Activated CD4-positive, alpha-beta T cell treated with anti-CD3 and anti-CD28 coated beads, Interleukin-2, amount 50 U/mL, for 1 hour (primary cell): ENCODE measurements around the gene SSU72.

Source experiments
- DNase-seq: peaks from one replicate; pipeline ENCODE4 v3.0.0-alpha.2; 2020

Gene SSU72

DNA sequence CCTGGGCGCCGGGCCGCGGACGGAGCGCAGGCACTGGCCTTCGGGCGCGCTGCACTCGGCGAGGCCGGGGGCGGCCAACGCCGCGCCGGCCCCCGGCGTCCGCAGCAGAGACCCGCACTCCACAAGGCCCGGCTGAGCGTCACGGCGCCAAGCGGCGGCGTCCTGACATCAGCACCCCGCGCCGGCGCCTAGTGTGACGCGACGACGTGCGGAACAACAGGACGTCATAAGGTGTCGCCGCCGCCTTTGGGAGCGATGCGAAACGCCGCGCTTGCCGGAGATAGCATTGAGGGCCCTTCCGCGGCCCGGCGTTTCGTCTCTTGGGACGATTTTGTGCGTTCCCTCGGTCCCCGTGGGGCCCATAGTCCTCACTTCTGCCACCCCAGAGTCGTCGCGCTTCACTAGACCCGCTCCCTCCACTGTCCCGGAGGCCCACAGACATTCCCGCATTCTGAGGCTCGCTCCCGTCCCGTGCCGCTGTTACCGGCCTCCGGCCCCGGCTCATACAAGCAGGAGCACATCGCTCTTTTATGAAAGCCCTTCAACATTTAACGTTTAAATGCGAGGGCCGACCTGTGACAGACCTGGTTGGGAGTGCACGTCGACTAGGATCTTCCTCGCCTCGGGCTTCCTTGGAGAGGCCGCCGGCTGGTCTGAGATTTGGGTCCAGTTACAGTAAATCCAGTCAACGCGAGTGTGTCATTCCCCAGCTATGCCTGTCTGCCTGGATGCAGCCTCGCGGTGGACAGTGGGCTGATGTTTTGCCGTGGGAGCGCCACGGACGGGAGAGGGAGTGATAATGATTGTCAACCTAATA is at the start of gene SSU72:
Gene SSU72, minus strand, starts transcription at position 143 of the 817 bp plus-strand sequence. CDS start 306 bp downstream, outside the sequence.
- peak; percentile 93 for DNase-seq

DNA sequence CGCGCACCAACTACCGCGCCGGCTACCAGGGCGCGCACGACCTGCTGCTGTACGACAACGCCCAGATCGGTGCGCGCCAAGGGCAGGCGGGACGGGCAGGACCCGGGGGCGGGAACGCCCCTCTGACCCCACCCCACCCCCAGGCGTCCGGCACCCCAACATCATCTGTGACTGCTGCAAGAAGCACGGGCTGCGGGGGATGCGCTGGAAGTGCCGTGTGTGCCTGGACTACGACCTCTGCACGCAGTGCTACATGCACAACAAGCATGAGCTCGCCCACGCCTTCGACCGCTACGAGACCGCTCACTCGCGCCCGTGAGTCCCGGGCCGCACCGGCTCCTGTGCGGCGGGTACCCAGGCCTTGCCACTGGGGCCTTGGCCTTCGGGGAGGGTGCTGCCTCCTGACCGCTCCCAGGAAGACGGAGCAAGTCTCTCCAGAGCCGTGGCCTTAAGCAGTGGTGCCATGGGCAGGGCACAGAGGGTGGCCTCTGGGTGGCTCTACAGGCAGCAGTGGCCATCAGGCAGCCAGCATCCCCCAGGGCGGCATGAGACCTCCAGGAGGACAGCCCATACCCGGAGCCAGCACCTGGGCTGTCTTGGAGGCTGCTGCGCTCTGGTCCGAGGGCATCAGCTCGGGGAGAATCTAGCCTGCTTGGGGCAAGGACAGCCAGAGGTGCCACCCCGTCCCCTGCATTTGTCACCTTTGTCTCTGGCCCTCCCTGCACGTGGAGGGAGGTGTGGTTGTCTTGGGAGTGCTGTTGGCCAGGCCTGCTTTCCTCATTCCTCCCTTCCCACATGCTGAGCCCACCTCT is 49.2 kb upstream of the SSU72 start:
- no peak for DNase-seq

DNA sequence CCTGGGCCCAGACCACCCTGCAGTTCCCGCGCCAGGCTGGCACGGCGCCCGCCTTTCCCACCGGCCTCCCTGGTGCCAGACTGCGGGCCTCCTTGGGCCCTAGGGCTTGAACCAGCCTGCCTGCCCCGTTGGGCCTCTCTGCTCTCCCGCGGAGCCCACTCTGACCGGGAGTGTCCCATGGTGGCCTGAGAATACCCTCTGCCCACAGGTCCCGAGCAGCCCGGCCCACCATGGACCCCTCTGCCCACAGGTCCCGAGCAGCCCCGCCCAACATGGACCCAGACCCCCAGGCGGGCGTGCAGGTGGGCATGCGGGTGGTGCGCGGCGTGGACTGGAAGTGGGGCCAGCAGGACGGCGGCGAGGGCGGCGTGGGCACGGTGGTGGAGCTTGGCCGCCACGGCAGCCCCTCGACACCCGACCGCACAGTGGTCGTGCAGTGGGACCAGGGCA is 48.5 kb upstream of the SSU72 start:
- DNase-seq = no peak

DNA sequence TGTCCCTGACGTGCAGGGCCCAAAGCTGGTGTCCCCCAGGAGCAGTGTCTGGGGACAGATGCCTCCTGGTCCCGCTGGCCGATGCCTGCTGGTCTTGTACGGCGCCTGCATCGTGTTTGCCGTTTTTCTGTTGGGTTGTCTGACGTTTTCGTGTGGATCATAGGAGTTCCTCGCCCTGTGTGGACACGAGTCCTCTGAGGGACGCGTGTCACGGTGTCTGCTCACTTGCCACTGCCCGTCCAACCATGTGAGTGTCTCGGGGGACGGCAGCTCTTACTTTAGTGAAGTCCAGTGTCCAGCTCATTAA is 48.1 kb upstream of the SSU72 start:
- DNase-seq = no peak

DNA sequence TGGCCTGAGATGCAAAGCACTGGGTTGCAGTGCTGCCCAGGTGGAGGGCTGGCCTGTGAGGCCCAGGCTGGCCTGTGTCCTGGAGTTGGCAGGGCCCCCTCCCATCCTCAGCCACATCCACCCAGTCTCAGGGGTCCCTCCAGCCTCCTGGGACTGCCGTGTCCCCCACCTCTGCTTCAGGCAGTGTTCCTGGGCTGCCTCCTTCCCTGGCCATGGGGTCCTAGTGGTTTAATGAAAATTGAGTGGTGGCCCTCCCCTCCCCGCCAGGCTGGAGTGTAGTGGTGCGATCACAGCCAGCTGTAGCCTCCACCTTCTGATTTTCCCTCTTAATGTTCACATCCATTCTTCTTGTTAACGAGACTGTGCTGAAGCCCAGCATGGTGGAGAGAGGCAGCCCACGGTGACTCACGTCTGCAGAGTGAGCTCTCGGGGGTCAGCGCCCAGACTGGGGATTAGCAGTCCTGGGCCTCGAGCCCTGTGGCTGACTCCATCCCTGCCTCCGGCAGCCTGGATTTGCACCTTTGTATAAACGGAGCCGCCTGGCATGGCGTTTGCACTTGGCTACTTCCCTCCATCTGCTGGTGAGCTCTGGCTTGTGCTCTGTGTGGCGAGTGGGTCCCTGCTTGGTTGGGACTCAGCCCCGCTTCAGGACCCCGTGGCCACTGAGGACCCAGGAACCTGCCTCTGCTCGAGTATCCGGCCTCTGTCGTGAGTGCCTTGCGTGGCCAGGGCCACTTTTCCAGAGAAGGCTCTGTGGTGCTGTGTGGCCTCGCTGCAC is 47.5 kb upstream of the SSU72 start:
- no peak for DNase-seq

DNA sequence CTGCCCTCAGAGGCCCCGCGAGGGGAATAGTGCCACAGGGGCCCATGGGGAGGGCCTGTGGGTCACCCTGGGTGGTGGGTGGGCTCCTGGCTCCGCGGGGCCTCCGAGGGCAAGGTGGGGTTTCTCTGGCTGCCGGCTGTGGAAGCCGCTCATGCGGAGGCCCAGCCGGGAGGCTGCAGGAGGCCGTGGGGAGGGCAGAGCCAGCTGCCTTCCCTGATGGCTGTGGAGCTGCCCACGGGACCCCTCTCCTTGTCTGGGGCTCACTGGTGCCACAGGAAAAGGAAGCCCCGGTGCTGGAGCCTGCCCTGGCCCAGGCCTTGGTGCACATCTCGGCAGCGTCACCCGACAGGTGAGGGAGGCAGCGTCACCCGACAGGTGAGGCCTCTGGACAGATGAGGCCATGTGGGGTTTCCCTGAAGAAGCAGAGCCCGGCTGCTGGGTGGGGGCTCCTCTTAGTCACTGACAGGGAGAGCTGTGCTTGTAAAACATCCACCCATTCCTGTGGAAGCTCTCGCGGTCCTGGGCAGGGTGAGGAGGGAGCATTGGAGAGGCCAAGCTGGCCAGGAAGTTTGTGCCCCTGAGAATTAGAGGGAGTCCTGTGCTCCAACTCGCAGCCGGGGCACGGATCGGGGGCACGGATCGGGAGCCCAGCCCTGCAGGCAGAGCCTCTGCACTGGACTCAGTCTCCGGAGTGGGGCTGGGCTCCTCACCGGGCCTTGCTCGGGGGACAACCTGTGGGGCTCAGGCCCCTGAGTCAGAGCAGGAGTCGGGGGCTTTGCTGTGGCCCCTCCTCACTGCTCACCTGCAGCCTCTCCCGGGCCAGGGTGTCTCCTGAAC is 46.7 kb upstream of the SSU72 start:
- no peak for DNase-seq

DNA sequence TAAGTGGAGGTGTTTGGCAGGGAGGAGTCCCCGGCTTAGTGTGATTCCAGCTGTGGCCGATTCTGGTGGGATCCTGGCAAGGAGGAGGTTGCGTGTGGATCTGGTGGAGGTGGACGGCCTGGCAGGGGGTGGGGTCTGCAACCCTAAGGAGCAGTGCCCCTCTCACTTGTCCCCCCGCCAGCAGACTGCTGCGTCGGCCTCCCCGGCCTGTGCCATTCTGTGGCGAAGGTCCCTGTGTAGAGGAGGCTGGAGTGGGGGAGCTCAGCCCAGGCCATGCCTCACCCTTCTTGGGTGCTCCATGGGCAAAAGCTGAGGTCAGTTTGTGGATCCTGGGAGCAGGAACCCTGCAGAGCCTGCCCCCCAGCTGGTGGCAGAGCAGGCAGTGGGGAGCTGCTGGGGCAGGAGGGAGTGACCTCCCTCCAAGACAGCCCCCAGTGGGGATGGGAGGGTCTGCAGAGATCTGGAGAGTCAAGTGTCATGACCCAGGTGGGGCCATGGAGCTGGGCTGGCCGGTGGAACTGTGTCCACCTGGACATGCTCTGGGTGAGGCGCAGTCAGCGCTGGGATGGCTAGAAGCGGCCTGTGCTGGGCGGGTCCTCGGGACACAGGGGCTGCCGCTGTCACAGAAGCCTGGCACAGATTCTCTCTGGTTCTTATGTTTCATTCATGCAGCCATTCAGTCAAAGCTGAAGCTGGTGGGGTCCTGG is 45.9 kb upstream of the SSU72 start:
- DNase-seq = no peak

DNA sequence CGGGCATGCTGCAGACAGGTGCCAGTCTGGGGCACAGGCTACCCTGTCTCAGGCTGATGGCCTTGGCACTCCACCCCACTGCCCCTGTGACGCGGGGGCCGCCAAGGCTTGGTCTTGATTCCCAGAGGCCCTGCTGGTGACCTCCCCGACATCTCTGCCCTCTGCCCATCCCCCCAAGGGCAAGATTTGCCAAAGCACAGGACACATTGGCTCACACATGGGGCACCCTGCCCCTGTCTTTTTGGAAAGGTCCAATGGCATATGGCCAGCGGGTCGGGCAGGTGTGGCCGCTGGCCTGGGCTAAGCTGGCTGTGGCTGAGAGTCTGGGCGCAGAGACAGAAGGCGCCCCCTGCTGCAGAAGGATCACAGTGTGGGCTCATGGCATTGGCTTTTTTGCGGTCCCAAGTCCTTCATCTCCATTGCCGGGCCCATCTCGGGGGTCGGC is 45.3 kb upstream of the SSU72 start:
- DNase-seq = no peak

DNA sequence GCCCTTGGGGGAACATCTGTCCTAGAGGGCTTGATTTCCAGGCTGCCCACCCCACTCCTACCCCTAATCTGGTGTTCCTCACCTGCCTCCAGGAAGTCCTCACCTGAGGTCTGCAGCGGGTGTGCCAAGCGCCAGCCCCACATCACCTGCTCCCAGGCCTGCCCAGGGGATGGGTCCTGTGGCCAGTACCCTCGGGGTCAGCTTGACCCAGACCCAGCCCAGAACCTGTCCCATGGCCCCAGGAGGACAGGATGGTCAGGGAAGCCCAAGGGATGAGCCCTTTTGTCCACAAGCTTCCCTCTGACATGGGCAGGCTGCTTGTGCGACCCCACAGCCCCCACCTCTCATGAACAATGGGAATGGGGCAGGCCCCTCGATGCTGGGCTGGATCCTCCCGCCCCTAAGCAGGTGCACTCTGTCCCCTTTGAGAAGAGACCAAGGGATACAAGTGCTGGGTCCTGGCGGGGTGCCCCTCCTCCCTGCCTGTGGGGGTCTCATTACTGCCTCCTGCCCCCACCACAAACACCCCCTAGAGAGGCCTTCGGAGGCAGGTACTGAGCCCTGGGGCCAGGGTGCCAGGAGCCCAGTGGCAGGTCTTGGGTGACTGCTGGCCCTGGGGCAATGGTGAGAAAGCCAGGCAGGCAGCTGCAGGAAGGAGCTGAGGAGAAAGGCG is 43.9 kb upstream of the SSU72 start:
- no peak for DNase-seq

DNA sequence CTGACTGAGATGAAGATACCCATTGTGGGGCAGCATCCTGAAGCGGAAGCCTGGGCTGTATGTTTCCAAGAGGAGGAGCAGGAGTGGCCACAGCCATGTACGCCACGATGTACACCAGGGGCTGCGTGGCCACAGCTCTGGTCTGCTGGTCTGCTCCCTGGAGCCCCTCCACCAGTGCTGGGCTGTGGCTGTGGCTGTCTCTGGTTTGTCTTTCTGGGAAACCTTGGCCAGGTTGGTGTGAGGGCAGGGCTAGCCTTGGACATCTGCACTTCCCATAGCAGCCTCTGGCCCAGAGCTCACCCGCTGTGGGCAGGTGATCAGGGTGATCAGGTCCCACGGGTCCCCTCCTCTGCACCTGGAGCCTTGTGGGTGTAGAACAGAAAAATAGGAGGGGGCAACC is 43.3 kb upstream of the SSU72 start:
- no peak for DNase-seq

DNA sequence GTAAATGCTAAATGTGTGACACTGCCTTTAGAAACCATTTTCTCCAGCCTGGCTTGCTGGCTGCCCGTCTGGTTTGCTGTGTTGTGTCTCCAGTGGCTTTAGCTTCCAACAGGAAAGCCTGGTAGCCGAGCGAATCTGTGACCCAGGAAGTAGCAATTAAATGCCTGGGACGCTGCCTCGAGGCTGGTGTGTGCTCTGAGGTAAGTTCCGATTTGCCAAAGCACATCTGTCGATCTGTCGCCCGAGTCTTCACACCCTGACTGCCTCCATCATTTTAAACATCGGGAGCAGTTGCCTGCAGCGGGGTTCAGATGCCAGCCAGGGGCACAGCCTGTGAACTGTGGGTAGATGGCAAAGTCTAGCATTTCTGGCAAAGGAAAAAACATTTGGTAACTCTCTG is 42.9 kb upstream of the SSU72 start:
- DNase-seq = no peak

DNA sequence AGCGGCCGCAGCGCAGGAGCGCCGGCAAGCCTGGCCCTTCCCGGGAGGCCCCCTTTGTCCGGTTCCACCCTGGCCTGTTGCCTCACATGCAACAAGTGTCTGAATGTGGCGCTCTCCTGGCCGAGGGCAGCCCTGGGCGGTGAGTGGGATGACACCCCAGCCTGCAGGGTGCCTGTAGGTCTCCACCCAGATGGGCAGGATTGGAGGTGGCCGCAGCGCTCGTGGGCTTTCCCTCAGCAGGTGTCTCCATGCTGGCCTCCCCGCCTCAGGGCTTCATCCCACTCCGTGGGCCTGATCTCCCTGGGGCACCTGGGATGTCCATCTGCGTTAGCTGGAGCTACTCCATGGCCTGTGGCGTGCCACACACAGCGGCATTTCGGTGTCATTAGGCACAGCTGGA is 42.2 kb upstream of the SSU72 start:
- no peak for DNase-seq

DNA sequence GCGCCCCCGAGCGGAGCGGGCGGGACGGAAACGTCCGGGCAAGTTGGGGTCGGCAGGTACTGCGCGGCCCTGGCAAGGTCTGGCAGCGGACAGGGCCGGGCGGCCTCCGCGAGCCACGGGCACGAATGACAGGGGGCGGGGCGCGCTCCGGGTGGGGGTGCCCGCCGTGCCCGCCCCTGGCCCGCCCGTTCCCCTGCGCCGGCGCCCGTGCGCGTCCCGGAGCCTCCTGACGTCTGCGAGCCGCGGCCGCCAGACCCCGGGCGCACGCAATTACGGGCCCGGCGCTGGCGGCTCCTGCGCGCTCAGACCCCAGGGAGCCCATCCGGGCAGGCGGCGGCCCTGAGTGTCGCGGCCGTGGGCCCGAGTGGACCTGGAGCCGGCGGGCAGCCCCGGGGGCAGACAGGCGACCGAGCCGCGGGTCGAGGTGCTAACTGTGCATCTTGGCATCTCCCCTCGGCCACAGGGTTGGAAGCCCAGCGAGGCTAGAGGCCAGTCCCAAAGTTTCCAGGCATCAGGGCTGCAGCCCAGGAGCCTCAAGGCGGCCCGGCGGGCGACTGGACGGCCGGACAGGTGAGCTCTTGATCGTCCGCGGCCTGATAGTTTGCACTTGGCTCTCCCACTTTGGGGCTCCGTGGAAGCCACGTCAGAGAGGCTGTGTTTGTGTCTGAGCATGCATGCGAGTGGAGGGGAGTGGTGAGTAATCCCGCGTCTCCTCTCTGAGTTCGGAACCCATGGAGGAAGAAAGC is 41.6 kb upstream of the SSU72 start:
- peak; percentile 40 for DNase-seq

DNA sequence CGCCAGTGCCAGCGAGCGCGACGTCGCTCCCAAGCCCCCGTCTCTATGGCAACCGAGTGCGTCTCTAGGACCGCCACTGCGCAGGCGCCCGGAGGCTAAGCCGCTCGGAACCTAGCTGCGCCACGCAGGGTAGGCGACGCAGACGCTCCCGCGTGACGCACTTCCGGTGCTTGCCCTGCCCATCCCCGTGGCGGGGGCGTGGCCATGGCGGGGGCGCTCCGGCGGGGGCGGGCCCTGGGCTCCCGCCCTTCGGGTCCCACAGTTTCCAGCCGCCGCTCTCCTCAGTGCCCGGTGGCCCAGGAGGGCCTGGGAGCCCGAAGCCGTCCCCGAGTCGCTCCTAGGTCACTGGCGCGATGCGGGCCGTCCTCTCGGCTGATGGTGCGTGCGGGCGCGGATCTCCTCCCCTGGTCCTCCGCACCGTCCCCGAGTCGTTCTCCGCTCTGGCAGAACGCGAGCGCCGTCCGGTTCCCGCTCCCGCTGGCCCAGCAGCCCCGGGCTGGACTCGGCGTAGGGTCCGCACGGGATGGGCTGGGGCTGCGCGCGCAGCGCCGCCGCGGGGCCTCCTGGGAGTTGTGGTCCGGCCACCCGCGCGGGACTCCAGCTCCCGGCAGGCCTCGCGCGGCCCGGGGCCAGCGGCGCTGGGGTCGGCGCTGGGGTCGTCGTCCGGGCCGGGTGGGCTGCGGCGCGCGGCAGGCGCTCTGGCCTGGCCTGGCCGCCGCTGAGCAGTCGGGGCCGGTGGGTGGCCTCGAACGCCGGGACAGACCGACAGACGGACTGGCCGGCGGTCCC is 40.8 kb upstream of the SSU72 start, which contains the start of gene MIB2:
Gene MIB2, plus strand, starts transcription at position 245 of the 789 bp plus-strand sequence. CDS start 7,953 bp downstream, outside the sequence.
- DNase-seq = peak; percentile 97

DNA sequence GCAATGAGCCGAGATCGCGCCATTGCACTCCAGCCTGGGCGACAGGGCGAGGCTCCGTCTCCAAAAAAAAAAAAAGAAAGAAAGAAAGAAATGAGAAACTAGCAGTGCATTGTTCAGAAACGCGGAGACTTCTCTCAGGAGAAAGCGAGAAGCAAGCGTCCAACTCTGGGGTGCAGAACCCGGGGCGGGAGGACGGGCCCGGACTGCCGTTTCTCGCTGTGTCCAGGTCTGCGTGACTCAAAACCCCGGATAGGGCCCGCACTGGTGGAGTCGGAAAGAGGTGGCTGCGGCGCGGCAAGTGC is 40.2 kb upstream of the SSU72 start:
- no peak for DNase-seq

DNA sequence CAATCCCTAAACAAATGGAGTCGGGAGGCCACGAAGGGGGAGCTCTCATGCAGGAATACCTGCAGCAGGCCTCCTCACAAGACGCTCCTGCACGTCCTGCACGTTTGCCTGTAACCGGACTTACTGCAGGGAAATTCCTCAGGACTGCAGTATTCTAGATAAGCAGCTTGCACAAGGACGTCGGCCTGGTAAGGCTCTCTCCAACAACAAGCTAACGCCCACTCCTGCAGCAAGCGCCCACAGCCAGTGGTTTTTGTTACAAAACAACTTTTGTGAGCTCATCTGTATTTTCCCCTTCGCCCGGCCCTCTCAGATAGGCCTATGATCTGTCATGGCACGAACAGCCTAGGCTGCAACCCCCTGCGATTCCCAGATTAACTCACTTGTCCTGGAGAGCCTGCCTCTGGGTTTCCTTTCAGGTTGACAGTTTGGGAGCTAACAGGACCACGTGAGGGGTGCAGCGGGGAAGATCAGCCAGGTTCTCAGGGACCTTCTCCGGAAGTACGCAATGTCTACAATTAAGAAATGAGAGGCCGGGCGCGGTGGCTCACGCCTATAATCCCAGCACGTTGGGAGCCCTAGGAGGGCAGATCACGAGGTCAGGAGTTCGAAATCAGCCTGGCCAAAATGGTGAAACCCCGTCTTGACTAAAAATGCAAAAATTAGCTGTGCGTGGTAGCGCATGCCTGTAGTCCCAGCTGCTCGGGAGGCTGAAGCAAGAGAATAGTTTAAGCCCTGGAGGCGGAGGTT is 39.7 kb upstream of the SSU72 start:
- peak; percentile 65 for DNase-seq

DNA sequence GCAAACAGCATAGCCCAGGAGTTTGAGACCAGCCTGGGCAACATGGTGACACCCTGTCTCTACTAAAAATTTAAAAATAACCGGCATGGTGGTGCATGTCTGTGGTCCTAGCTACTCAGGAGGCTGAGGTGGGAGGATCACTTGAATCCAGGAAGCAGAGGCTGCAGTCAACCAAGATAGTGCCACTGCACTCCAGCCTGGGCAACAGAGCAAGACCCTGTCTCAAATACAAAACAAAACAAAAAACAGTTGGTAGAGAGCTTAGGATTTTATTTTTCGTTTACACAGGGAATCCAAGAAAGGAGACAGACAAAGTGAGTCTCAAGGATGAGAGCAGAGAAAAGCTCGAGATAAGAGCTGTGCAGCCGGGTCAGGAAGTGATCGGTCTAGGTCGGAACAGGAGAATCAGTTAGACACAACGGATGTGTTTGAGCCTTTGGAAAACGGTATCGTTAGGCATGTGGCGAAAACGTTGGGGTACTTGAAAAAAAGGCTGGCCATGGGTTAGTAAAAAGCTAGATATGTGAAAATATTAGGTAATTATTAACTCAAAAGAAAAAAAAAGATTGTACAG is 38.9 kb upstream of the SSU72 start:
- DNase-seq = no peak

DNA sequence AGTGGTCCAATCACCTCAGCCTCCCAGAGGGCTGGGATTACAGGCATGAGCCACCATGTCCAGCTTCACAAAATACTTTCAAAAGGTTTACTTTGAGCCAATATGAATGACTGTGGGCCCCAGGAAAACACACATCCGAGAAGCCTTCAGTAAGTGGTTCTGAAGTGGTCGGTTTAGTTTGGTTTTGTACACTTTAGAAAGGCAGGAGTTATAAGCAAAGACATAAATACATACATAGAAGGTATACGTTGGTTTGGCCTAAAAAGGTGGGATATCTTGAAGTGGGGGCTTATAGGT is 37.4 kb upstream of the SSU72 start:
- DNase-seq = no peak

DNA sequence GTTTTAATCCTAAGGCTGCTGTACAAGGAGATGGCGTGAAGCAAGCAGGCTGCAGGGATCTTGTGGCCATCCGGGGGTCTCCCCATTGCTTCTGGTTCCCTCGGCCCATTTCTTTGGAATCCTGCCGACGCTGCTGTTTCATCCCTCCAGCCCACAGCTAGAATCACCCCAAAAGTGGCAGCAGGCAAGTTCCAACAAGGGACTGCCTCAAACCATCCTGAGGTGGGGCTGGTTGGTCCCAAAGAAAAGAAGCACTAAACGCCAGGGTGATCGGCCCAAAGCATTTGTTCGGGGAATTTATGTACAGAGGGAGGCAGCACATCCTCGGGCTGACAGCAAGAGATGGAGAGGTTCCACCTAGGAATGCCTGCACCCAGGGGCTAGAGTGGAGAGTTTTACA is 36.1 kb upstream of the SSU72 start:
- no peak for DNase-seq
